HG03097 (cell line): ENCODE measurements around the gene SLC39A7.
"Not testable (repeated sequence)": the region's sequence is repeated elsewhere in the genome, so short reads cannot be mapped to it uniquely, and the experiment has no call there.

ENCODE experiments used
- ATAC-seq: cut with Tn5 transposase; IDR thresholded peaks from one replicate; pipeline ENCODE4 v1.9.1; 2021; ENCODE audit not compliant: unreplicated experiment, low FRiP score

Gene SLC39A7

GRCh38 chr6:33226503-33227120 lies 25.9 kb downstream of the SLC39A7 start:
- ATAC-seq: not testable (repeated sequence)

GRCh38 chr6:33235221-33235634 lies 34.6 kb downstream of the SLC39A7 start:
- ATAC-seq: no peak

- no peak for ATAC-seq
Observed at GRCh38 chr6:33236328-33236727, 35.7 kb downstream of the SLC39A7 start.

- ATAC-seq: no peak
Observed at GRCh38 chr6:33236852-33237251, 36.2 kb downstream of the SLC39A7 start.

- no peak for ATAC-seq
Observed at GRCh38 chr6:33237741-33238140, 37.1 kb downstream of the SLC39A7 start.

- ATAC-seq: no peak
Observed at GRCh38 chr6:33241968-33242367, 41.3 kb downstream of the SLC39A7 start.

GRCh38 chr6:33243476-33243875 lies 42.8 kb downstream of the SLC39A7 start:
- ATAC-seq: no peak

- ATAC-seq: peak; percentile 45
Observed at GRCh38 chr6:33247977-33248642, 47.4 kb downstream of the SLC39A7 start.

GRCh38 chr6:33248643-33248931 lies 47.9 kb downstream of the SLC39A7 start:
- no peak for ATAC-seq

- peak; percentile 91 for ATAC-seq
Observed at GRCh38 chr6:33248932-33249731, 48.5 kb downstream of the SLC39A7 start.

GRCh38 chr6:33249732-33250630 lies 49.3 kb downstream of the SLC39A7 start:
- ATAC-seq: no peak

GRCh38 chr6:33250731-33251130 lies 50.1 kb downstream of the SLC39A7 start:
- no peak for ATAC-seq

- ATAC-seq: no peak
Observed at GRCh38 chr6:33251395-33252012, 50.8 kb downstream of the SLC39A7 start.

- no peak for ATAC-seq
Observed at GRCh38 chr6:33252759-33253158, 52.1 kb downstream of the SLC39A7 start.
